Effector CD4-positive, alpha-beta T cell (primary cell): ENCODE data around the gene CFAP99.

Experiments
- DNase-seq: peaks from one replicate; pipeline ENCODE4 v3.0.0-alpha.2; 2020

Gene CFAP99

DNA sequence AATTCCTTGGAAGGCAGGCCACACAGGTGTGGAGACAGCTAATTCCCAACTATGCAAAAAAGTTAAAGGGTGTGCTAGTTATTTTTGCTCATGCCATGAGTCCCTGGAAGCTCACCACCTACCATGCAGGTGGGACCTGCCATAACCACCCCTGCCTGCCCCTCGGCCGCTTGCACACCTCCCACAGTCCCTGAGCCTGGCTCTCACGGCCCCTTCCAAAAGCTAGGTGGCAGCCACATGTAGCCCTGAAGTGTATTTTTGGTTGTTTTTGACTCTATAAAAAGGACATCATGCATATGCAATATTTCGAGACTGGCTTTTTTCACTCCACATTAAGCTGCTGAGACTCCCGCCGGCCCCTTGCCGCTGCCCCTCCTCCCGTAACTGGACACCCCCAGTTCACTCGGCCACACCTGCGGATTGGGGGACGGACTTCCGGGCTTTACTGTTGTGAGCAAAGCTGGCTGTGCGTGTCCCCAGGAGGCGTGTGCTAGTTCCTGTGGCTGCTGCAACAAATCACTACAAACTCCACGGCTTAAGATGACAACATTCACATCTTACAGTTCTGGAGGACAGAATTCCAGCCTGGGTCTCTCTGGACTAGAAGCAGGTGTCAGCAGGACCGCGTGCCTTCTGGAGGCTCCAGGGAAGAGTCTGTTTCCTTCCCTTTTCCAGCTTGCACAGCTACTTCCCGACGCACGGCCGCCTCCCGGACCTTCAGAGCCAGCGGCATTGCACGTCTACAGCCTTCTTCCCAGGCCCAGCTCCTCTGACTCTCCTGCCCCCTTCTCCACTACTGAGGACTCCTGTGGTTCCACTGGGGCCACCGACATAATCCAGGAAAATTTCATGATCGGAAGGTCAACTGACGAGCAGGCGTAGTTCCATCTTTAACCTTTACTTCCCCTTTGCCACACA lies 25.1 kb upstream of the CFAP99 start:
- DNase-seq, result no peak

GRCh38 chr4:2394528-2394927 lies 24.2 kb upstream of the CFAP99 start:
- no peak for DNase-seq

GRCh38 chr4:2395038-2395437 lies 23.7 kb upstream of the CFAP99 start:
- DNase-seq, result no peak

- DNase-seq, result no peak
Measured at GRCh38 chr4:2395584-2395983, 23.2 kb upstream of the CFAP99 start.

GRCh38 chr4:2396781-2397368 lies 21.9 kb upstream of the CFAP99 start:
- no peak for DNase-seq

DNA sequence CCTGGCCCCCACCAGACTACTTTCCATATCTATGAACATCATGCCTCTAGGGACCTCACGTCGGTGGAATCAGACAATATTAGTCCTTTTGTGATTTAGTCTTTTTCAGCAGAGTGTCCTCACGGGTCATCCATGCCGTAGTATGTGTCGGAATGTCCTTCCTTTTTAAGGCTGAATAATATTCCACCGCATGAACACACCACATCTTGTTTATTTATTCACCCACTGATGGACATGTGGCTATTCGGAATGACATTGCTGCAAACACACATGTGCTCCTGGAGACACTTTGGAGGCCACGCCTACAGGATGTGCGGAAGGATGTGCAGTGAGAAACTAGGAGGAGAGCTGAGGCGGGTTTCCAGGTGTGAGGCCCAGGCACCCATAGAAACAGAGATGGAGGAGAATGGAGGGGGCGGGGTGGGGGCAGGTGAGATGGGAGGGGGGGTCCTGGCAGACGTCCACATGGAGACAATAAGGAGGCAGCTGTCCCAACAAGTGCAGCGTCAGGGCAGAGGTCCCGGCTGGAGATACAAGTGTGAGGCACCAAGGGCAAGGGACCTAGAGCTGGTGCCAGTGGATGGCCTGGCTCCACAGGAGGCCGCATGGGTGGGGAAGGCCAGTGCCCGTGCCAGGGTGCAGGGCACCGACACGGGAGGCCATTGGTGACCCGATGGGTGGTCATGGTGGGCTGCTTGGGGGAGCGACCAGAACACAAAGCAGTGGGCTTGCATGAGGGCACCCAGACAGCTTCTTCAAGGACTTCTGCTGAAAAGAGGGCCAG lies 21.0 kb upstream of the CFAP99 start:
- DNase-seq, result no peak

DNA sequence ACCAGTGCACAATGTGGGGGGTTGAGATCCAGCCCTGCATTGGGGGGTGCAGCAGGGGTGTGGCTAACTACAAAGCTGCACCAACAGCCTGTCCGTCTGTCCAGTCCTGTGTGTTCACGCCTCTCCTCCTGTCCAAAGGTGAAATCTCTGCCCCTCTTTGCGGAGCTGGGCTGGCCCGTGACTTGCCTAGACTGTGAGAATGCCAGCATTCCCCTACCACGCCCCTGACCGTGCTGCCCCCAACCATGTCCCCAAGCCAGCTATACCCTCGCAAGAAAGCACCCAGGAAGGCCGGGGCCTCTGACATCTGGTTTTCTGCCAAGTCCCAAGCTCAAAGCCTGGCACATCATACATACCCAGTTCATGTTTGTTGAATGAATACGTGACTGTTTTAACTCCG lies 19.5 kb upstream of the CFAP99 start:
- DNase-seq, result no peak

- no peak for DNase-seq
Measured at GRCh38 chr4:2399631-2400190, 19.0 kb upstream of the CFAP99 start.

- DNase-seq, result no peak
Measured at GRCh38 chr4:2400841-2401609, 17.7 kb upstream of the CFAP99 start.

GRCh38 chr4:2401610-2401983 lies 17.2 kb upstream of the CFAP99 start:
- DNase-seq, result no peak

DNA sequence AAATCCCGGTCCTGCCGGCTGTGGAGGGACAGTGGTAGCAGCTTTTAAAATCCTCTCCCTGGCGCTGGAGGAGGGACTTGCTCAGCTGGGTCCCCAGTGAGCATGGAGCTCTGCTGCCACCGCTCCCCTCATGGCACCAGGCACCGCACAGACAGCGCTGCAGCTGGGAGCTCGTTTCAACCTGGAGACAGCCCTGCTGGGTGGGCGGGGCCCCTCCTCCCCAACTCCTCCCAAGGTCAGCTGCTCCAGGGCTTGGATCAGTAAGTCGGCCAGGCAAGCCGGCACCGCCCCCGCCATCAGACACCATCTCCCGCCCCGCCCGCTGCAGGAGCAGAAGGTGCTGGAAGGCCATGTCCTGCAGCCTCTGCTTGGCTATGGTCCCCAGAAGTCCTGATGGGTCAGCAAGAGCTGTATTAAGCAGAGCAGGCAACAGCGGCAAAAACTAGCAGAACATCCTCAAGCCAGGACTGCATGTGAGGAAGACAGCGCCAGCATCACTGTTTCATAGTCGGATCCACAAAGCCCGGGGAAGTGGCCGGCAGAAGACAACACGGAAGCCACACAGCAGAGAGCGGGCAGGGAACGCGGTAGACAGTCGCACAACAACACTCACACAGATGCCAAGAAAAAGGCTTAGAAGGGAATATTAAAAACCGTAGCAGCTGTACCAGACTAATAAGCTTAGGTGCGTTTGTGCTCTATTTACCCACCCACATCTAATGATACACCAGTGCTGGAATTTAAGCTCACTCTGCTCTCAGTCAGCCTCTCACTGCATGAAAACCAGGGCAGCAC lies 16.5 kb upstream of the CFAP99 start:
- no peak for DNase-seq

DNA sequence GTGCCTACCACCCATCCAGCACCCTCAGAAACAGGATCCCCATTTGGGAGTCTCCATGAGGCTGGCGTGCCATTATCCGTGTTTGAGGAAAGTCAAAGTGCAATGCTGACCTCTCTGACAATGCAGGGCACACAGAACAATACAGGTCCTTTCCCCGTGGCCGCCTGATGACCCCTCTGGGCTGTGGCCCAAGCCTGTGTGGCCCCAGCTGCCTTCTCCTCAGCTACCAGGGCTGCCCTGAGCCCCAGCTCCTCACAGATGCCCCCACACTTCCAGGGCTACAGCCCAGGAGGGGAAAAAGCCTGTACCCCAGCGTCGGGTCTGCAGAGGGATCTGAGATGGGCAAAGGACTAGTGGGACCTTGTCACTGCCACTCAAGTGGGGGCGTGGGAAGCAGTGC lies 15.8 kb upstream of the CFAP99 start:
- DNase-seq, result no peak

DNA sequence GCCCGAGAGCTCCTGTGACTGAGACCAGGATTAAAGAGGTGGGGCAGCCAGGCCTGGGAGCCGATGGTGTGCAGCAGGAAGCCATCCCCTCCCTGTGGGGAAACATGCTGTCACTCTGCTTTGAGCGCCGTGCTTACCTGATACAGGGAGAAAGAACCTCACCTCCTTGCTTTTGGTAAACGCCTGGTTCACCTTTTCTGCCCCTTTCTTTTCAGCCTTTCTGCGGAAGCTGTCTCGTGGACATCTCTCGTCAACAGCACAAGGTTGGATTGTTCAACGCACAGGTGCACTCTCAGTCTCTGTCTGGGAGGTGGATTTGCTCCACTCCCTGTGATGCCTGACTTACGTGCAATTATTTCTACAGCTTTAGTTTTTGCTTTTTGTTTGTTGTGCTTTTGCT lies 12.3 kb upstream of the CFAP99 start:
- no peak for DNase-seq

DNA sequence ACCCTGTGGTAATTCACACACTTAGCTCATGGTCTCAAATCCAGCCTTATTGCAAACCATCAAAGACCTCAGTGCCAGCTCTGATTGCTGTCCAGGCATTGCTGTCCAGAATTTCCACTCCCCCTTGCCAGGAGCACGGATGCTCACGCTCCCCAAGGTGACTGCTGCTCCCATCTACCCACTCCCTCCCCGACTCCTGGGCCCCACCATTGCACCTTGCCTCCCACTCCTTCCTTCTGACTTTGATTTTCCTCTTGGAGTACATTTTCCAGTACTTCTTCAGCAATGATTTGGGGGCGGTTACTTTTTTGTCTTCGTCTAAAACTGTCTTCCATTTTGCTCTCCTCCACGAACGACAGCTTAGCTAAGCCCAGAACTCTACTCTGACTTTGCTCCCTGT lies 11.8 kb upstream of the CFAP99 start:
- no peak for DNase-seq

GRCh38 chr4:2407991-2408342 lies 10.8 kb upstream of the CFAP99 start:
- DNase-seq, result no peak

- no peak for DNase-seq
Measured at GRCh38 chr4:2408401-2408958, 10.3 kb upstream of the CFAP99 start.

DNA sequence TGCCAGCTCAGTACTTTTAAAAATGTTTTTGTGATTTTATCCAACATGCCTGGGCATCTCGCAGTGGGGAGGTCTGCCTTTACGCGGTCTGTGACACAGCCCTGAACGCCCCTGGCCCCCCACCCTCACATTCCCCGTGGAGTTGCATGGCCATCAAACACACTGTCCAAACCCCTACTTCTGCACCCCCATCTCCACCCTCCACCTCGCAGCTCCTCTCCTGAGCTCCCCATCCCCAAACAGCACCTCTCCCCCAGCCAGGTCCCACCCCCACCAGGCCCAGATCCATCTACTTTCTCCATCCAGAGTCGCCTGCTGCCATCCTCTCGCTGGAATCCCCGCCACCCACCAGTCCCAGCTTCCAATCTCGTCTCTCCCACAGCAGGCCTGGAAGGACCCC lies 9.8 kb upstream of the CFAP99 start:
- DNase-seq, result no peak

- DNase-seq, result no peak
Measured at GRCh38 chr4:2409381-2409783, 9.4 kb upstream of the CFAP99 start.

- DNase-seq, result no peak
Measured at GRCh38 chr4:2411786-2412510, 6.8 kb upstream of the CFAP99 start.

DNA sequence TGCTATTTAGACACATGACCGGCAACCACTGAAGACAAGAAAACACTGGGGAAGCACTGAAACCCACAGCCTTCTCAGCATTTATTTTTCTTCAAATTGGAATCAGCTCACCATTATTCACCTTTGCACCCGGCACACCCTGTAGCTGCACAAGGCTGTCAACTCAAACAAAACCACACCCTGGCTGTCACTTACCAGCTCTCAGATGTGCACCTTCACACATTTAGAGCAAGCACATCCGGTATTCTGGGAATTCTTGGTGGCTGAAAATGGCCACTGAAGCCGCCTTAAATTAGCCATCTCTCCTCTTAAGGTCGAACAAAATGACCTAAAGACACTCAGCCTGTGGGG lies 6.2 kb upstream of the CFAP99 start:
- peak; percentile 54 for DNase-seq
